ENCODE measurements around the gene SLIT3.
A peak's percentile ranks its signal among the peaks of the same experiment; 100 is the strongest.

Gene SLIT3

GRCh38 chr5:169091396-169091980 is 209.5 kb downstream of the SLIT3 start:
- H3K36me3 ChIP-seq (replicated peaks): no peaks in the 10 kb centered on the region
- in situ Hi-C loops (cut with HindIII; ENCODE audit: low pct_ligation_motif_present, low sequenced_read_pairs): no loop called here
- H3K4me3 ChIP-seq (ENCODE audit: low read depth, low read length): no peak overlapping the region
- TF ChIP-seq, protein P1, sequence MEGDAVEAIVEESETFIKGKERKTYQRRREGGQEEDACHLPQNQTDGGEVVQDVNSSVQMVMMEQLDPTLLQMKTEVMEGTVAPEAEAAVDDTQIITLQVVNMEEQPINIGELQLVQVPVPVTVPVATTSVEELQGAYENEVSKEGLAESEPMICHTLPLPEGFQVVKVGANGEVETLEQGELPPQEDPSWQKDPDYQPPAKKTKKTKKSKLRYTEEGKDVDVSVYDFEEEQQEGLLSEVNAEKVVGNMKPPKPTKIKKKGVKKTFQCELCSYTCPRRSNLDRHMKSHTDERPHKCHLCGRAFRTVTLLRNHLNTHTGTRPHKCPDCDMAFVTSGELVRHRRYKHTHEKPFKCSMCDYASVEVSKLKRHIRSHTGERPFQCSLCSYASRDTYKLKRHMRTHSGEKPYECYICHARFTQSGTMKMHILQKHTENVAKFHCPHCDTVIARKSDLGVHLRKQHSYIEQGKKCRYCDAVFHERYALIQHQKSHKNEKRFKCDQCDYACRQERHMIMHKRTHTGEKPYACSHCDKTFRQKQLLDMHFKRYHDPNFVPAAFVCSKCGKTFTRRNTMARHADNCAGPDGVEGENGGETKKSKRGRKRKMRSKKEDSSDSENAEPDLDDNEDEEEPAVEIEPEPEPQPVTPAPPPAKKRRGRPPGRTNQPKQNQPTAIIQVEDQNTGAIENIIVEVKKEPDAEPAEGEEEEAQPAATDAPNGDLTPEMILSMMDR (IDR thresholded peaks at IDR 0.05; ENCODE audit: low read depth, low read length, missing control alignments): no peak
- DNase-seq: no peak
- no peaks in the 10 kb centered on the region for H3K27me3 ChIP-seq (replicated peaks)
- H3K27ac ChIP-seq: no peak overlapping the region

- Histone ChIP-seq H3K36me3 (replicated peaks) (no peaks in the 10 kb centered on the region), H3K27me3 (replicated peaks) (no peaks in the 10 kb centered on the region), H3K27ac (no peak overlapping the region), H3K4me3 (ENCODE audit: low read depth, low read length) (no peak overlapping the region)
- TF ChIP-seq, protein P1 (IDR thresholded peaks at IDR 0.05; ENCODE audit: low read depth, low read length, missing control alignments): peak; percentile 36
- in situ Hi-C loops (cut with HindIII; ENCODE audit: low pct_ligation_motif_present, low sequenced_read_pairs): no loop called here
- DNase-seq: no peak
Measured at GRCh38 chr5:169089343-169089742, 211.6 kb downstream of the SLIT3 start.

DNA sequence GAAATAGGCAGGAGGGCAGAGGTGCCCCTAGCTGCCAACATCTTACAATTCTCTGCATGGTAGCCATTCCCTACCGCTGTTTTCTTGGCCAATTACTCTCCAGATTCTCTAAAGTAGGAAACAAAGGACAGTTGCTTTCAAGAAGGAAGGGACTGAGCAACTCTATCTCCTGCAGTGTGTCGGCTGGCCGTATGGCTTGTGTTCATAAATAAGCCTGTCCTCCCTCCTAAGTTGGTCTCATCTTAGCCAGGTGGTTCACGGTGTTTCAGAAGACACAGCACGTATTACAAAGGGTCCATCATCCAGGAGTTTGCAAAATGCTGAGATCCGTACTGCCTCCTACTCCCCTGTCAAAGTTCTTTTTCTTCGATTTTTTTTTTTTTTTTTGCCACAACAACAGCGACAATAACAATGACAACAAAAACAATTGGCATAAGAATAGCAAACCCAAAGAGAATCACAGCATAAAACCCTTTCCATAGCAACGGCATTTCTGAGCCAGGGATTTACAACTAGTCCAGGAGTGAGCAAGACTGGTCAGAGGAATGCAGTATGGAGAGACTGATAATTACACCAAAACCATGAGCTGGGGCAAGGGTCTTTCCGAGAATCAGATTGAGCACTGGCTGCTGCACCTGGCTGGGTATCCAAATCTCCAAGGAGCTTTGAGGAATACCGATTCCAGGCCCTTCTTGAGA is 212.8 kb downstream of the SLIT3 start:
- Histone ChIP-seq H3K27me3 (replicated peaks) (no peaks in the 10 kb centered on the region), H3K4me3 (ENCODE audit: low read depth, low read length) (no peak overlapping the region), H3K36me3 (replicated peaks) (no peaks in the 10 kb centered on the region), H3K27ac (no peak overlapping the region)
- in situ Hi-C loops (cut with HindIII; ENCODE audit: low pct_ligation_motif_present, low sequenced_read_pairs): no loop called here
- TF ChIP-seq, protein P1 (IDR thresholded peaks at IDR 0.05; ENCODE audit: low read depth, low read length, missing control alignments): no peak
- DNase-seq: no peak

GRCh38 chr5:169085636-169086035 is 215.3 kb downstream of the SLIT3 start:
- Histone ChIP-seq H3K27me3 (replicated peaks) (no peaks in the 10 kb centered on the region), H3K4me3 (ENCODE audit: low read depth, low read length) (no peak overlapping the region), H3K36me3 (replicated peaks) (no peaks in the 10 kb centered on the region), H3K27ac (no peak overlapping the region)
- in situ Hi-C loops (cut with HindIII; ENCODE audit: low pct_ligation_motif_present, low sequenced_read_pairs): no loop called here
- no peak for DNase-seq
- TF ChIP-seq, protein P1 (IDR thresholded peaks at IDR 0.05; ENCODE audit: low read depth, low read length, missing control alignments): no peak

- in situ Hi-C loops (cut with HindIII; ENCODE audit: low pct_ligation_motif_present, low sequenced_read_pairs): no loop called here
- no peaks in the 10 kb centered on the region for H3K27me3 ChIP-seq (replicated peaks)
- no peak for DNase-seq
- H3K36me3 ChIP-seq (replicated peaks): no peaks in the 10 kb centered on the region
- no peak overlapping the region for H3K27ac ChIP-seq
- H3K4me3 ChIP-seq (ENCODE audit: low read depth, low read length): no peak overlapping the region
- TF ChIP-seq, protein P1 (IDR thresholded peaks at IDR 0.05; ENCODE audit: low read depth, low read length, missing control alignments): no peak
Measured at GRCh38 chr5:169085212-169085611, 215.7 kb downstream of the SLIT3 start.
